Body of pancreas (tissue), 4 donors: ENCODE data around the gene CCDC91.

Source experiments
- POLR2A ChIP-seq, 3 donors: fragments of 450-650 bp; IDR thresholded peaks; one replicate each; pipeline ENCODE4 v1.6.1; 2016; ENCODE audit warnings: antibody characterized with exemption in 3 of 3, mild to moderate bottlenecking in 2 of 3
- TF ChIP-seq, protein P1 (sequence below), 7 experiments: fragments of 450-650 bp in 4 of 7; fragments of 200-600 bp in 3 of 7; sonication (generic) in 3 of 7; IDR thresholded peaks; one replicate each; pipeline ENCODE4 v1.5.1; 2016 to 2019; ENCODE audit warnings: antibody characterized with exemption in 7 of 7

GRCh38 chr12:28349196-28349595 lies 158.9 kb downstream of the CCDC91 start:
- TF ChIP-seq, protein P1, sequence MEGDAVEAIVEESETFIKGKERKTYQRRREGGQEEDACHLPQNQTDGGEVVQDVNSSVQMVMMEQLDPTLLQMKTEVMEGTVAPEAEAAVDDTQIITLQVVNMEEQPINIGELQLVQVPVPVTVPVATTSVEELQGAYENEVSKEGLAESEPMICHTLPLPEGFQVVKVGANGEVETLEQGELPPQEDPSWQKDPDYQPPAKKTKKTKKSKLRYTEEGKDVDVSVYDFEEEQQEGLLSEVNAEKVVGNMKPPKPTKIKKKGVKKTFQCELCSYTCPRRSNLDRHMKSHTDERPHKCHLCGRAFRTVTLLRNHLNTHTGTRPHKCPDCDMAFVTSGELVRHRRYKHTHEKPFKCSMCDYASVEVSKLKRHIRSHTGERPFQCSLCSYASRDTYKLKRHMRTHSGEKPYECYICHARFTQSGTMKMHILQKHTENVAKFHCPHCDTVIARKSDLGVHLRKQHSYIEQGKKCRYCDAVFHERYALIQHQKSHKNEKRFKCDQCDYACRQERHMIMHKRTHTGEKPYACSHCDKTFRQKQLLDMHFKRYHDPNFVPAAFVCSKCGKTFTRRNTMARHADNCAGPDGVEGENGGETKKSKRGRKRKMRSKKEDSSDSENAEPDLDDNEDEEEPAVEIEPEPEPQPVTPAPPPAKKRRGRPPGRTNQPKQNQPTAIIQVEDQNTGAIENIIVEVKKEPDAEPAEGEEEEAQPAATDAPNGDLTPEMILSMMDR (IDR thresholded peaks at IDR 0.05): no peak
- no peak for TF ChIP-seq POLR2A (IDR thresholded peaks at IDR 0.05)
